ENCODE data around the gene DISP3.

- TF ChIP-seq GATA2 (IDR thresholded peaks at IDR 0.05; ENCODE audit: low read depth, low read length) (no peak), GATA3 (IDR thresholded peaks at IDR 0.05; ENCODE audit: low read depth, low read length) (no peak)
These were observed 50.4 kb downstream of the DISP3 start for GRCh38 chr1:11529330-11529729.

All from SH-SY5Y (cell line).